Sigmoid colon (tissue), 4 donors: ENCODE data around the gene SMIM1.

Experiments
- CTCF ChIP-seq, 4 experiments: fragments of 450-650 bp in 3 of 4; fragments of 200-600 bp in 1 of 4; IDR thresholded peaks; one replicate each; pipeline ENCODE4 v1.5.1; 2016 to 2019; ENCODE audit warnings: antibody characterized with exemption in 4 of 4, mild to moderate bottlenecking in 3 of 4, moderate library complexity in 2 of 4
- POLR2A ChIP-seq, 2 donors: fragments of 450-650 bp; IDR thresholded peaks; one replicate each; pipeline ENCODE4 v1.6.1; 2016; ENCODE audit warnings: antibody characterized with exemption in 2 of 2, mild to moderate bottlenecking in 2 of 2, moderate library complexity in 2 of 2
- POLR2AphosphoS5 ChIP-seq, 4 donors: sonication (generic); formaldehyde crosslinking; IDR thresholded peaks; one replicate each; pipeline ENCODE4 v1.6.1; 2017; ENCODE audit warnings: antibody characterized with exemption in 4 of 4

DNA sequence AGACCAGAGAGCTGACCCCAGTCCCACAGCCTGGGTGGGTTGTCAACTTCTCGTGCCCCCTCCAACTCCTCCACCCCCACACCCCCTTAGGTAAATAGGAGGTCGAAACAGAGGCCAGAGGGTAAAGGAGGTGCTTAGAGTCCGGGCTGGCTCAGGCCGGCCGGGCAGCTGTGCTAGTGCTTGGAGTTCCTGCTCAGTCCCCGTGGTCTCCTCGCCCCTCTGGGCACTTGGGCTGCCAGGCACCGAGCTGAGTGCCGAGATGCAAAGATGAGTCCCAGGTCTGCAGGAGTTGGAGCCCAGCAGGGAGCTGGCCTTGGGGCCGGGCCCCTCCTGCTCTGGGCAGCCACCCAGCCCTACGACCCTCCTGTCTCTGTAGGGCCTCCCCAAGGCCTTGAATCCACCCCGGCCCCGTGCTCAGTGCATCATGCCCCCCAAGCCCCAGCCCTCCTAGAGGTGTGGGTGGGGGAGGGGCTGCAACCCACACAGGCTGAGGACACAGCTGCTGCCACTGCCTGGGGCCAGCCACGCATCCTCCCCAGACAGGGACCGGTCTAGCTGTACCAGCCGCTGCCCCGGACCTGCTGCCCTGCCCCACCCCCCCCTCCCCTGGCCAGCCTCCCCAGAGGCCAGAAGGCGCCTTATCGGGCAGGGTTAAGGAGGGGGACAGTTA is 1.9 kb downstream of the SMIM1 start:
- no peak for TF ChIP-seq CTCF (IDR thresholded peaks at IDR 0.05)
- TF ChIP-seq POLR2AphosphoS5 (IDR thresholded peaks at IDR 0.05) = no peak
- no peak for TF ChIP-seq POLR2A (IDR thresholded peaks at IDR 0.05)
